ENCODE data around the gene DDX39A.
"Not testable (repeated sequence)": the region's sequence is repeated elsewhere in the genome, so short reads cannot be mapped to it uniquely, and the experiment has no call there.

Gene DDX39A

GRCh38 chr19:14459703-14460102 is 40.6 kb upstream of the DDX39A start:
- no peak for DNase-seq

GRCh38 chr19:14452303-14452702 is 33.2 kb upstream of the DDX39A start:
- peaks cover 59% of the 10 kb centered on the region for H3K36me3 ChIP-seq
- not testable (repeated sequence) for H3K4me3 ChIP-seq (ENCODE audit: low read depth, low read length); DNase-seq; H3K27ac ChIP-seq; H3K9me3 ChIP-seq (ENCODE audit: severe bottlenecking); H3K27me3 ChIP-seq (ENCODE audit: insufficient read depth, low read depth, severe bottlenecking)

More at GRCh38 chr19:14459703-14460102, 40.6 kb upstream of the DDX39A start:
- peaks cover 38% of the 10 kb centered on the region for H3K36me3 ChIP-seq
- TF ChIP-seq CTCF (IDR thresholded peaks at IDR 0.05; ENCODE audit: low read depth, low read length) = no peak
- no peak overlapping the region for H3K27ac ChIP-seq
- no peaks in the 10 kb centered on the region for H3K27me3 ChIP-seq (ENCODE audit: insufficient read depth, low read depth, severe bottlenecking)
- H3K9me3 ChIP-seq (ENCODE audit: severe bottlenecking) = no peaks in the 10 kb centered on the region
- H3K4me3 ChIP-seq (ENCODE audit: low read depth, low read length) = no peak overlapping the region

- H3K27me3 ChIP-seq (ENCODE audit: insufficient read depth, low read depth, severe bottlenecking) = no peaks in the 10 kb centered on the region
- no peak overlapping the region for H3K27ac ChIP-seq
- H3K4me3 ChIP-seq (ENCODE audit: low read depth, low read length) = no peak overlapping the region
- peaks cover 73% of the 10 kb centered on the region for H3K36me3 ChIP-seq
- H3K9me3 ChIP-seq (ENCODE audit: severe bottlenecking) = no peaks in the 10 kb centered on the region
- no peak for TF ChIP-seq CTCF (IDR thresholded peaks at IDR 0.05; ENCODE audit: low read depth, low read length)
- no peak for DNase-seq
Measured at GRCh38 chr19:14450876-14451275, 31.7 kb upstream of the DDX39A start.

GRCh38 chr19:14450168-14450874 is 31.2 kb upstream of the DDX39A start:
- H3K9me3 ChIP-seq (ENCODE audit: severe bottlenecking) = no peaks in the 10 kb centered on the region
- peak; percentile 86 for DNase-seq
- H3K4me3 ChIP-seq (ENCODE audit: low read depth, low read length) = no peak overlapping the region
- H3K27ac ChIP-seq = no peak overlapping the region
- H3K27me3 ChIP-seq (ENCODE audit: insufficient read depth, low read depth, severe bottlenecking) = no peaks in the 10 kb centered on the region
- H3K36me3 ChIP-seq = peaks cover 77% of the 10 kb centered on the region
- TF ChIP-seq CTCF (IDR thresholded peaks at IDR 0.05; ENCODE audit: low read depth, low read length) = no peak

GRCh38 chr19:14449321-14449720 is 30.2 kb upstream of the DDX39A start:
- no peaks in the 10 kb centered on the region for H3K9me3 ChIP-seq (ENCODE audit: severe bottlenecking)
- DNase-seq = no peak
- TF ChIP-seq CTCF (IDR thresholded peaks at IDR 0.05; ENCODE audit: low read depth, low read length) = no peak
- peaks cover 79% of the 10 kb centered on the region for H3K36me3 ChIP-seq
- no peaks in the 10 kb centered on the region for H3K27me3 ChIP-seq (ENCODE audit: insufficient read depth, low read depth, severe bottlenecking)
- no peak overlapping the region for H3K27ac ChIP-seq
- H3K4me3 ChIP-seq (ENCODE audit: low read depth, low read length) = no peak overlapping the region

GRCh38 chr19:14446336-14447036 is 27.3 kb upstream of the DDX39A start:
- Histone ChIP-seq H3K27ac (no peak overlapping the region), H3K36me3 (peaks cover 90% of the 10 kb centered on the region), H3K27me3 (ENCODE audit: insufficient read depth, low read depth, severe bottlenecking) (no peaks in the 10 kb centered on the region), H3K4me3 (ENCODE audit: low read depth, low read length) (no peak overlapping the region), H3K9me3 (ENCODE audit: severe bottlenecking) (no peaks in the 10 kb centered on the region)
- DNase-seq = no peak
- TF ChIP-seq CTCF (IDR thresholded peaks at IDR 0.05; ENCODE audit: low read depth, low read length) = no peak

Measured in WERI-Rb-1 (cell line).